CD14-positive monocyte (primary cell): ENCODE data around the gene TOR4A. TPM values are rescaled to one million over a fixed set of nuclear protein-coding genes. Genes with fewer than 3 reads are reported as not detected.
A peak's percentile ranks its signal among the peaks of the same experiment; 100 is the strongest.

ENCODE experiments used
- DNase-seq, 3 donors: peaks; one replicate each; pipeline ENCODE4 v3.0.0-alpha.2; 2011 to 2022
- H2AFZ ChIP-seq: 2 replicates; pipeline ENCODE4 v1.6.0; 2012; ENCODE audit warnings: mild to moderate bottlenecking, low read depth, low read length, inconsistent platforms; ENCODE audit not compliant: insufficient read depth, poor library complexity, severe bottlenecking
- H3K27ac ChIP-seq, 2 donors: 1 replicate in 1 of 2; 2 replicates in 1 of 2; pipeline ENCODE4 v1.5.1; 2012 to 2013; ENCODE audit warnings: low read length in 2 of 2, control low read depth in 1 of 2, inconsistent platforms in 1 of 2, low read depth in 1 of 2, mild to moderate bottlenecking in 1 of 2
- H3K27me3 ChIP-seq, 2 donors: one replicate each; pipeline versions ENCODE4 v1.6.0 to v1.6.1; 2011 to 2013; ENCODE audit warnings: low read length in 2 of 2; ENCODE audit not compliant: control insufficient read depth in 2 of 2, insufficient read depth in 2 of 2
- H3K36me3 ChIP-seq, 2 donors: replicated peaks in 1 of 2; 1 replicate in 1 of 2; 2 replicates in 1 of 2; pipeline versions ENCODE4 v1.5.1 to v1.6.1; 2012 to 2013; ENCODE audit warnings: low read length in 2 of 2, control low read depth in 1 of 2, inconsistent platforms in 1 of 2, mild to moderate bottlenecking in 1 of 2; ENCODE audit not compliant: insufficient read depth in 2 of 2, control insufficient read depth in 1 of 2
- H3K4me1 ChIP-seq, 2 donors: 1 replicate in 1 of 2; 2 replicates in 1 of 2; pipeline versions ENCODE4 v1.5.1 to v1.6.1; 2012 to 2013; ENCODE audit warnings: low read length in 2 of 2, control low read depth in 1 of 2, inconsistent platforms in 1 of 2, mild to moderate bottlenecking in 1 of 2, moderate library complexity in 1 of 2; ENCODE audit not compliant: insufficient read depth in 2 of 2, control insufficient read depth in 1 of 2
- H3K4me2 ChIP-seq: replicated peaks from 2 replicates; pipeline ENCODE3; 2012; ENCODE audit warnings: low read length, moderate library complexity, mild to moderate bottlenecking; ENCODE audit not compliant: poor library complexity, severe bottlenecking; ENCODE audit errors: extremely low read depth
- H3K4me3 ChIP-seq, 3 experiments: fragments of 200-600 bp in 1 of 3; sonication (generic) in 1 of 3; replicated peaks in 1 of 3; 1 replicate in 2 of 3; 2 replicates in 1 of 3; pipeline ENCODE4 v1.5.1; 2011 to 2013; ENCODE audit warnings: low read length in 3 of 3, mild to moderate bottlenecking in 3 of 3, control low read depth in 2 of 3, low read depth in 2 of 3, inconsistent platforms in 1 of 3, moderate library complexity in 1 of 3
- H3K79me2 ChIP-seq: 2 replicates; pipeline ENCODE4 v1.6.0; 2012; ENCODE audit warnings: mild to moderate bottlenecking, control low read depth, inconsistent platforms, low read length, moderate library complexity; ENCODE audit not compliant: insufficient read depth
- H3K9ac ChIP-seq: 2 replicates; pipeline ENCODE4 v1.6.0; 2017; ENCODE audit warnings: low read length, mild to moderate bottlenecking; ENCODE audit not compliant: insufficient read depth, poor library complexity, severe bottlenecking
- H3K9me3 ChIP-seq, 2 donors: replicated peaks in 1 of 2; 1 replicate in 1 of 2; 2 replicates in 1 of 2; pipeline versions ENCODE4 v1.5.1 to v1.6.1; 2012 to 2013; ENCODE audit warnings: low read length in 2 of 2, control low read depth in 1 of 2; ENCODE audit not compliant: control insufficient read depth in 1 of 2, insufficient read depth in 1 of 2
- H4K20me1 ChIP-seq: 2 replicates; pipeline ENCODE4 v1.6.0; 2012; ENCODE audit warnings: mild to moderate bottlenecking, low read length, control low read depth, moderate library complexity; ENCODE audit not compliant: insufficient read depth
- H3K27ac Mint-ChIP-seq, 7 donors: one replicate each; pipeline ENCODE4 v1.8.0; 2020; ENCODE audit warnings: mild to moderate bottlenecking in 7 of 7, mixed read lengths in 7 of 7, moderate library complexity in 6 of 7, inconsistent platforms in 2 of 7
- H3K27me3 Mint-ChIP-seq, 3 donors: one replicate each; pipeline ENCODE4 v1.8.0; 2021 to 2022; ENCODE audit warnings: low read depth in 3 of 3, mild to moderate bottlenecking in 3 of 3, mixed read lengths in 3 of 3, moderate library complexity in 3 of 3, inconsistent platforms in 1 of 3
- H3K36me3 Mint-ChIP-seq, 2 donors: one replicate each; pipeline ENCODE4 v1.8.0; 2020; ENCODE audit warnings: mixed read lengths in 2 of 2, inconsistent platforms in 1 of 2, mild to moderate bottlenecking in 1 of 2
- H3K4me1 Mint-ChIP-seq: one replicate; pipeline ENCODE4 v1.8.0; 2020; ENCODE audit warnings: mild to moderate bottlenecking, mixed read lengths
- H3K4me3 Mint-ChIP-seq, 2 donors: one replicate each; pipeline ENCODE4 v1.8.0; 2020; ENCODE audit warnings: mild to moderate bottlenecking in 2 of 2, mixed read lengths in 2 of 2, moderate library complexity in 1 of 2
- H3K9me3 Mint-ChIP-seq, 7 donors: one replicate each; pipeline ENCODE4 v1.8.0; 2020 to 2022; ENCODE audit warnings: mixed read lengths in 7 of 7, mild to moderate bottlenecking in 6 of 7, moderate library complexity in 6 of 7, inconsistent platforms in 2 of 7
- WGBS: methylation state at CpG from one replicate; pipeline ENCODE4 v1.1.5; 2013; ENCODE audit warnings: missing lambda C conversion rate; ENCODE audit not compliant: insufficient coverage; 5-methylcytosine and 5-hydroxymethylcytosine counted together
- intact Hi-C, 2 donors: fragments of 100-400 bp; cut with micrococcal nuclease; formaldehyde crosslinking; loops; one replicate each; pipeline versions ENCODE4 v1.15.0 to v1.15.1; 2023
- polyA plus RNA-seq, 3 donors: library from polyadenylated mRNA; depleted of rRNA in 1 of 3; unstranded in 2 of 3; stranded (reverse) in 1 of 3; fragments of 300-500 nt in 2 of 3; fragments of >200 nt in 1 of 3; fragmentation: Illumina TruSeq in 2 of 3; gene quantifications; 1 replicate in 2 of 3; 2 replicates in 1 of 3; pipeline ENCODE4 v1.2.3, GENCODE V29; 2012 to 2021
- TF ChIP-seq, protein P1 (sequence below): fragments of 200-600 bp; IDR thresholded peaks from one replicate; pipeline ENCODE4 v1.8.0; 2022; ENCODE audit warnings: antibody characterized with exemption, mild to moderate bottlenecking

TOR4A gene
- polyA plus RNA-seq, 3 donors = 13.7 to 17.6 (median 15.4) TPM

DNA sequence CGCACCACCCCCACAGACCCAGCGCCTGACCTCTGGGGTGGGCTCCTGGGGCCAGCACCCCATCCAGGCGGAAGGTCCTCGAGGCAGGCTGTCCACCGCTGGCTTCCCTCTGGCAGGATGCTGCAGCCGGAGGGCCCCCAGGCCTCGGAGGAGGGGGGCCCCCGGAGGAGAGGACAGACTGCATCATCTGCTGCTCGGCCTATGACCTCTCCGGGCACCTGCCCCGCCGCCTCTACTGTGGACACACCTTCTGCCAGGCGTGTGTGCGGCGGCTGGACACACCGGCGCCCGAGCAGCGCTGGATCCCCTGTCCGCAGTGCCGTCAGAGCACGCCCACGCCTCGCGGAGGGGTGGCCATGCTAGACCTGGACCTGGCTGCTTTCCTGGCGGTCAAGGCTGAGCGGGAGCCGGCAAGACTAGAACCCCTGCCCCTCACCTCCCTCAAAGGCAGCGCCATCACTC, 49.0 kb upstream of the TOR4A start:
- H3K4me3 Mint-ChIP-seq = no peak overlapping the region
- 71% methylated on average over 26 of the region's 29 CpGs for WGBS
- Histone ChIP-seq H3K4me3 (no peak overlapping the region), H3K79me2 (no peaks in the 10 kb centered on the region), H3K9ac (no peak overlapping the region), H2AFZ (no peak overlapping the region), H3K27ac (no peak overlapping the region), H3K9me3 (no peaks in the 10 kb centered on the region), H4K20me1 (no peaks in the 10 kb centered on the region), H3K4me1 (peaks cover 15 to 18% of the 10 kb centered on the region in 2 donors), H3K27me3 (peaks cover 0 to 9% of the 10 kb centered on the region in 2 donors), H3K36me3 (no peaks in the 10 kb centered on the region), H3K4me2 (no peak overlapping the region)
- no peak for DNase-seq
- H3K9me3 Mint-ChIP-seq = peaks cover 0 to 4% (median 0%) of the 10 kb centered on the region in 7 donors
- peaks cover 0 to 34% (median 5%) of the 10 kb centered on the region in 3 donors for H3K27me3 Mint-ChIP-seq
- H3K27ac Mint-ChIP-seq = no peak overlapping the region
- H3K4me1 Mint-ChIP-seq = peaks cover 15% of the 10 kb centered on the region
- intact Hi-C loops = loop anchor here in 1 of 2 donors (5.0 kb wide), 1 partner anchor 111 kb away; no protein-coding TSS in a partner anchor
- no peaks in the 10 kb centered on the region for H3K36me3 Mint-ChIP-seq
- TF ChIP-seq, protein P1, sequence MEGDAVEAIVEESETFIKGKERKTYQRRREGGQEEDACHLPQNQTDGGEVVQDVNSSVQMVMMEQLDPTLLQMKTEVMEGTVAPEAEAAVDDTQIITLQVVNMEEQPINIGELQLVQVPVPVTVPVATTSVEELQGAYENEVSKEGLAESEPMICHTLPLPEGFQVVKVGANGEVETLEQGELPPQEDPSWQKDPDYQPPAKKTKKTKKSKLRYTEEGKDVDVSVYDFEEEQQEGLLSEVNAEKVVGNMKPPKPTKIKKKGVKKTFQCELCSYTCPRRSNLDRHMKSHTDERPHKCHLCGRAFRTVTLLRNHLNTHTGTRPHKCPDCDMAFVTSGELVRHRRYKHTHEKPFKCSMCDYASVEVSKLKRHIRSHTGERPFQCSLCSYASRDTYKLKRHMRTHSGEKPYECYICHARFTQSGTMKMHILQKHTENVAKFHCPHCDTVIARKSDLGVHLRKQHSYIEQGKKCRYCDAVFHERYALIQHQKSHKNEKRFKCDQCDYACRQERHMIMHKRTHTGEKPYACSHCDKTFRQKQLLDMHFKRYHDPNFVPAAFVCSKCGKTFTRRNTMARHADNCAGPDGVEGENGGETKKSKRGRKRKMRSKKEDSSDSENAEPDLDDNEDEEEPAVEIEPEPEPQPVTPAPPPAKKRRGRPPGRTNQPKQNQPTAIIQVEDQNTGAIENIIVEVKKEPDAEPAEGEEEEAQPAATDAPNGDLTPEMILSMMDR = no peak

DNA sequence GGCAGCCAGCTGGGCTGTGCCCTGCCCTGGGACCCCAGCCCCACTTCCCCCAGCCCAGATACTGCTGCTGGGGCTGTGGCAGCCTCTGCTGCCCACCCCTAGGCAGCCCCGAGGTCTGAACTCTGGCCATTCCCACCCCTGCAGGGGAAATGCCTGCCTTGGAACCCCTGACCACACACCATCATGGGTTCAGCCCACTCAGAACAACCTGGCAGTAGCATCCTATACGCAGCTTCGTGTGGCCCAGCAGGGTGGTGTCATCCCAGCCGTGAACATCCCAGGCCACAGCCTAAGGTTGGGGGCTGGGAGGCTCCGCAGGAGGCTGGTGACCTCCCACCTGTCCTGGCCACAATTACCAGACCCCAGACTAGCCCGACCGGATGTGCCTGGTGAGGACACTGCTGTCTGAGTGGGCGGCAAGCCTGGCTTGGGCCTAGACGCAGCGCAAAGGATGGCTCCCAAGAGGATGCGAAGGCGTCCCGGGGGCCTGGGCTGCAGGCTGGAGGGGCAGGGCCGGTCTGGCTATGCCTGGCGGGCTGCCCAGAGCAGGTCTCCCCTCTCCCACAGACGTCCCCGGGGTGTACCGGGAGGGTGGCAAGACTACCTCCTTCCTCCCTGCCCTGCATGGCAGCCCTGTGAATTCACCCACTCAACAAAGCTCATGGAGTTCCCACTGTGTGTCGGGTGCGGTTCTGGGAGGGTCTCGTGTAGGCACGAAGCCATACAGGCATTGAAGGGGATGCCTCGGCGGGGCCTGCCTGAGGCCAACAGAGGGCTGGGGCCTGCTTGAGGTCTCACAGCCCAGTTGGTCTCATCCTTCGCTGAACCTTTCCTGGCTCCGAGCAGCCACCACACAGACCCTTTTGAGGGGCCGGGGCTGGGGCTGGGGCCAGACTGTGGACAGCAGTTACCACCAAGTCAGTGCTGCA, 48.3 kb upstream of the TOR4A start:
- H3K79me2 ChIP-seq = no peaks in the 10 kb centered on the region
- Mint-ChIP-seq H3K4me1 (peaks cover 11% of the 10 kb centered on the region), H3K9me3 (peaks cover 0 to 4% (median 0%) of the 10 kb centered on the region in 7 donors), H3K4me3 (no peak overlapping the region), H3K27ac (peak overlapping the region in 1 of 7 donors; percentile 54), H3K27me3 (peaks cover 2 to 36% (median 5%) of the 10 kb centered on the region in 3 donors), H3K36me3 (no peaks in the 10 kb centered on the region)
- intact Hi-C loops = loop anchor here in 1 of 2 donors (5.0 kb wide), 1 partner anchor 112 kb away; no protein-coding TSS in a partner anchor
- H2AFZ ChIP-seq = no peak overlapping the region
- peaks cover 0 to 9% of the 10 kb centered on the region in 2 donors for H3K27me3 ChIP-seq
- H3K4me3 ChIP-seq = no peak overlapping the region
- H3K9me3 ChIP-seq = no peaks in the 10 kb centered on the region
- H3K4me2 ChIP-seq = no peak overlapping the region
- TF ChIP-seq, protein P1 = no peak
- peaks cover 10 to 12% of the 10 kb centered on the region in 2 donors for H3K4me1 ChIP-seq
- DNase-seq = no peak
- no peak overlapping the region for H3K9ac ChIP-seq
- no peaks in the 10 kb centered on the region for H3K36me3 ChIP-seq
- H3K27ac ChIP-seq = no peak overlapping the region
- H4K20me1 ChIP-seq = no peaks in the 10 kb centered on the region
- 80% methylated on average over 24 of the region's 27 CpGs for WGBS
